HEK293 (cell line): Measurements from ENCODE around the gene UQCRQ.

Experiments
- CTCF ChIP-seq: fragments of 450-650 bp; formaldehyde crosslinking; IDR thresholded peaks from 2 replicates; pipeline ENCODE4 v1.5.1; 2016; ENCODE audit warnings: missing biosample characterization, missing genetic modification characterization
- GLI4 ChIP-seq: fragments of 450-650 bp; formaldehyde crosslinking; IDR thresholded peaks from 2 replicates; pipeline ENCODE4 v1.5.1; 2016; ENCODE audit warnings: missing biosample characterization, missing genetic modification characterization
- HOXA7 ChIP-seq: sonication (generic); formaldehyde crosslinking; IDR thresholded peaks from 2 replicates; pipeline ENCODE4 v1.8.1; 2022; ENCODE audit warnings: missing genetic modification reagents, borderline replicate concordance
- MEIS1 ChIP-seq: sonication (generic); formaldehyde crosslinking; IDR thresholded peaks from 2 replicates; pipeline ENCODE4 v1.8.1; 2022; ENCODE audit warnings: missing genetic modification reagents, mild to moderate bottlenecking, borderline replicate concordance
- PRDM10 ChIP-seq: fragments of 450-650 bp; formaldehyde crosslinking; IDR thresholded peaks from 2 replicates; pipeline ENCODE4 v1.5.1; 2016; ENCODE audit warnings: missing biosample characterization, missing genetic modification characterization
- ZFHX2 ChIP-seq: fragments of 450-650 bp; formaldehyde crosslinking; conservative IDR thresholded peaks from 2 replicates; pipeline ENCODE4 v1.5.1; 2016; ENCODE audit warnings: missing biosample characterization, missing genetic modification characterization
- ZNF549 ChIP-seq: fragments of 450-650 bp; IDR thresholded peaks from 2 replicates; pipeline ENCODE4 v1.5.1; 2018; ENCODE audit warnings: missing biosample characterization, missing genetic modification characterization, mild to moderate bottlenecking, inconsistent platforms, moderate library complexity
- ZNF747 ChIP-seq: fragments of 450-650 bp; formaldehyde crosslinking; IDR thresholded peaks from 2 replicates; pipeline ENCODE4 v1.5.1; 2016; ENCODE audit warnings: missing biosample characterization, missing genetic modification characterization
- ZNF830 ChIP-seq: fragments of 450-650 bp; IDR thresholded peaks from 2 replicates; pipeline ENCODE4 v1.5.0; 2018; ENCODE audit warnings: missing biosample characterization, missing genetic modification characterization, low read depth, mild to moderate bottlenecking, moderate library complexity

GRCh38 chr5:132823481-132824050 is 42.9 kb upstream of the UQCRQ start:
- TF ChIP-seq CTCF (tag by site-specific recombination) (no peak), HOXA7 (CRISPR knock-in tag) (no peak), PRDM10 (tag by site-specific recombination) (no peak), MEIS1 (CRISPR knock-in tag) (no peak), ZNF830 (tag by site-specific recombination) (no peak), ZFHX2 (0 out of 2 replicates have a peak, but pooled peaks have one; percentile 1), GLI4 (tag by site-specific recombination) (no peak), ZNF549 (tag by site-specific recombination) (no peak), ZNF747 (no peak)
